GM21390 (cell line): Measurements from ENCODE around the gene TUBGCP6.

ENCODE experiments used
- ATAC-seq: cut with Tn5 transposase; IDR thresholded peaks from one replicate; pipeline ENCODE4 v1.9.1; 2021; ENCODE audit not compliant: unreplicated experiment

TUBGCP6 gene

GRCh38 chr22:50244420-50245213, at the start of gene TUBGCP6:
Gene TUBGCP6, minus strand, starts transcription at chr22:50245023. Its CDS starts 564 bp downstream, at chr22:50244459.
- peak; percentile 59 for ATAC-seq

GRCh38 chr22:50294319-50294656, 49.5 kb upstream of the TUBGCP6 start:
- no peak for ATAC-seq

GRCh38 chr22:50293441-50294318, 48.9 kb upstream of the TUBGCP6 start:
- no peak for ATAC-seq

- no peak for ATAC-seq
Observed at GRCh38 chr22:50292643-50293440, 48.0 kb upstream of the TUBGCP6 start.

GRCh38 chr22:50289942-50290630, 45.3 kb upstream of the TUBGCP6 start:
- ATAC-seq = no peak

- ATAC-seq = no peak
Observed at GRCh38 chr22:50289151-50289941, 44.5 kb upstream of the TUBGCP6 start.

- no peak for ATAC-seq
Observed at GRCh38 chr22:50287731-50288130, 42.9 kb upstream of the TUBGCP6 start.

- ATAC-seq = no peak
Observed at GRCh38 chr22:50286701-50287318, 42.0 kb upstream of the TUBGCP6 start.

- no peak for ATAC-seq
Observed at GRCh38 chr22:50286275-50286674, 41.5 kb upstream of the TUBGCP6 start.

- ATAC-seq = no peak
Observed at GRCh38 chr22:50285568-50286229, 40.9 kb upstream of the TUBGCP6 start.

- no peak for ATAC-seq
Observed at GRCh38 chr22:50284479-50284878, 39.7 kb upstream of the TUBGCP6 start.

GRCh38 chr22:50283821-50284220, 39.0 kb upstream of the TUBGCP6 start:
- no peak for ATAC-seq

- no peak for ATAC-seq
Observed at GRCh38 chr22:50282361-50283155, 37.7 kb upstream of the TUBGCP6 start.

- no peak for ATAC-seq
Observed at GRCh38 chr22:50281957-50282356, 37.1 kb upstream of the TUBGCP6 start.

- ATAC-seq = no peak
Observed at GRCh38 chr22:50281384-50281760, 36.5 kb upstream of the TUBGCP6 start.

GRCh38 chr22:50280708-50281383, 36.0 kb upstream of the TUBGCP6 start:
- ATAC-seq = no peak

GRCh38 chr22:50280022-50280707, 35.3 kb upstream of the TUBGCP6 start:
- ATAC-seq = no peak
